Stimulated activated CD4-positive, alpha-beta T cell treated with anti-CD3 and anti-CD28 coated beads, Interleukin-1b, Interleukin-23, amount 100 ng/mL, for 4 hours (primary cell): Measurements from ENCODE around the gene SSBP4.

ENCODE experiments used
- DNase-seq, 2 donors: peaks; one replicate each; pipeline ENCODE4 v3.0.0-alpha.2; 2020; ENCODE audit warnings: low read depth in 2 of 2

SSBP4 gene

GRCh38 chr19:18444513-18444912 is 25.3 kb downstream of the SSBP4 start:
- DNase-seq, result no peak

GRCh38 chr19:18445262-18445948 is 26.2 kb downstream of the SSBP4 start:
- DNase-seq, result no peak

DNA sequence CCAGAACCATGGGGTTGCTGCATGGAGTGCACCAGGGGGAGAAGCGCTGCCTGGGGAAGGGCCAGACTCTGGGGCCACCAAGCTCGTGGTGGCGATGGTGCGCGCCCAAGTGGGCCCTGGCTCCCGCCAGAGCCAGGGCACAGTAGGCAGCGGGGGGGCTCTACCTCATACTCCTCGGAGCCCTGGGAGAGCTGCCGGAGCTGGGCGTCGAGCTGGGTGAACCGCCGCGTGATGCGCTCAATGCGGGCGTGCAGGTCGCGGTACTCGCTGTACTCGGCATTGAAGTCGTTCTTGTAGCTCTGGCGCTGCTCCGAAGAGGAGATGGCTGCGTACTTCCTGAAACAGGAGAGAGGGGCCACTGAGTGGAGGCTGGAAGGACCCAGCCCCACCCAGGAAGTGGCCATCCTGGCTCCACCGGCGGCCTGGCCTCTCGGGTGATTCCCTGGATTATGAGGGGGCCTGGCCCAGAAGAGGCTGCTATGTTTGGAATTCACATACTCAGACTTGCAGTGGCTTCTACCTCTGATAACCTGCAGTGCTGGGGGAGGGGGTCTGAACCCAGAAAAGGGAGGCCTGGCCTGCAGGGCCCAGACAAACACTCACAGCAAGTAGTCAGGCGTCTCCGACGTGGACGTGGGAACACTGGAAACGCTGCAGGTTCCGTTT is 27.1 kb downstream of the SSBP4 start:
- DNase-seq, result no peak

DNA sequence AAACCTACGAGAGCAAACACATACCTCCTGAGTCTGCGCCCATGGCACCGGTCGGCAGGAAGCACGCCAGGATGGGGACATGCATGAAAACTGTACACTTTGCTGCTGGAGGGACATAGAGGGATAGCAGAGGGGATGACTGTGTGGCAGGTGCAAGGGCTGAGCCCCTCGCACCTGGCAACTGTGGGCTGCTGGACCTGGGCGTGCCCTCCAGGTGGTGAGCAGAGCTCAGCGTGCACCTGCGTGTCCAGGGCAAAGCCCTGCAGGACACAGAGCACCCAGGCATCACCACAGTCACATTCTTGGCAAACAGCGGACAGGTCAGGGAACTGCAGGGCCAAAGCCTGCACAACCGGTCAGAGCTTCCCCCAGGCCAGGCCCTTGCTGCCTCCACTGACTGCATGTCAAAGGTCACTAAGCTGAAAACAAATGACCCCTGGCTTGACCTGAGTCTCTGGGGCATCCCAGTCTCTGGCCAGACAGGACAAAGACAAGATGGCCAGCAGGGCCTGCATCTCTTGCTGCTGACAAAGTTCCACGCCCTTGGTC is 27.7 kb downstream of the SSBP4 start:
- DNase-seq, result no peak

DNA sequence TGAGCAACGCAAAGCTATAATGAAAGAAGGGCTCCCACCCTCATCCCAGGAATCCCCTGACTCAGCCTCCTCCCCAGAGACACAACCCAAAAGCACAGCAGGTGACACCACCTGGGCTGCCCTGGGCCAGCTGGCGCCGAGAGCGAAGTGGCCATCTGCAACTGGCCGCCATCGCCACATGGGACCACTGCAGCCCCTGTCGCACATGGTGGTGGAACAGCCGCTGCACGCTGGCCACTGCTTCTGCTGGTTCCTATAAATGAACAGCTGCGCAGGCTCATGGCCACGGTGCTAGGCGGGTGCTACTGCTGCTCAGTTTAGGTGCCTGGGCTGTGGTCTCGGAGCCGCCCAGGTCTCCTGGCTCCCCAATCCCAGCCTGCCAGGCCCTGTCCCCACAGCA is 30.4 kb downstream of the SSBP4 start:
- DNase-seq, result no peak

GRCh38 chr19:18450021-18450930 is 31.1 kb downstream of the SSBP4 start:
- no peak for DNase-seq

GRCh38 chr19:18450931-18451836 is 32.0 kb downstream of the SSBP4 start:
- DNase-seq, result peak; percentile 87 to 90

DNA sequence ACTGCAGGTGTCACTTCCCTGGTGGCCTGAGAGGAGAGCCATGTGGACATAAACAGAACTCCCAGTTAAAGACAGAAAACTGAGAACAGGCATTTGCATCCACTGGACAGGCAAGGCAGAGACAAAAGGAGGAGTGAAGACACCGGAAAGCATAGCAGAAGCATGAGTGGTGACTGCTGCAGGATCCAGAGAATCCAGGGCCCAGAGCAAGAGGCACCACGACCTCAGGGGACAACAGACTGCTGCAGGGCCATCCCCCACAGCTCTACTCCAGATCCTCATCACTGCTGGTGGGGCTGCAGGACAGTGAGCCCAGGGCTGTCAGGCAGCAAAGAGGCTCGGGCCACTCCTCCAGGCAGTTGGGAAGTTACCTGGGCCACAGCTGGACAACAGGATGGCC is 33.2 kb downstream of the SSBP4 start:
- no peak for DNase-seq

- no peak for DNase-seq
These were observed 34.2 kb downstream of the SSBP4 start for GRCh38 chr19:18453269-18454024.

- DNase-seq, result no peak
These were observed 37.1 kb downstream of the SSBP4 start for GRCh38 chr19:18456279-18456678.

DNA sequence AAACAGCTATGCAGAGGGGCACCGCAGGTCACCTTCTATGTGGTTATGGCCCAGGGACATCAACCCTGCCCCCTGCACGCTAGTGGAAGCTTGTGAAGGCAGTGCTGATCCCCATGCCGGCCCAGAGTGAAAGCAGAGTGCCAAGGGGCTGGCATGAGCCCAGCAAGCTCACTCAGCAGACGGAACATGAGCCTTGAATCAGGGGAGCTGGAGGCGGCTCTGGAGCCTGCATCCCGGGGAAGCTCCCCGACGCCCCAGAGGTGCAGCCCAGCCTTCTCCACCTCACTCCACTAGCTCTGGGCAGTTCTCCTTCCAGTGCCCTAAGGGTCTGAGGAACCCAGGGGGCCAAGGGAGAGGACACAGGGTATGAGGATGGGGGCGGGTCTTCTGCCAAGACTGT is 37.8 kb downstream of the SSBP4 start:
- DNase-seq, result no peak

GRCh38 chr19:18457483-18458331 is 38.5 kb downstream of the SSBP4 start:
- no peak for DNase-seq

DNA sequence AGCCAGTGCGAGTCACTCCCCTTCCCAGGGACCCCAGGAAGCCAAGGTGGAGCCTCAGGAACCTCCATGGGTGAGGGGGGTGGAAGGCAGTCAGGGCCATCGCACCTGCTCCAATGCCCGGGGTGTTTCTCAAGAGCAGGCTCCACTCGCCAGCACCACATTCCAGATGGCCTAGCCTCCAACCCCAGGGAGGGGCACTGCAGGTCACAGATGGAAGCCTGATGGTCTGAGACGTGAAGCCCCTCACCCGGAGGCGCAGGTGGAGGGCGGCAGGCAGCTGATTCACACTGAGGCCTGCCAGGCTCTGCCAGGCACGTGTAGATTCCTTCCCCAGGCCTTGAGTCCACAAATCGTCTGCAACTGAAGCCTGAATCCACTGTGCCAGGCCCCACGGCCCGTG is 41.7 kb downstream of the SSBP4 start:
- DNase-seq, result no peak

GRCh38 chr19:18461471-18461870 is 42.3 kb downstream of the SSBP4 start:
- DNase-seq, result no peak

GRCh38 chr19:18464646-18465045 is 45.4 kb downstream of the SSBP4 start:
- no peak for DNase-seq

DNA sequence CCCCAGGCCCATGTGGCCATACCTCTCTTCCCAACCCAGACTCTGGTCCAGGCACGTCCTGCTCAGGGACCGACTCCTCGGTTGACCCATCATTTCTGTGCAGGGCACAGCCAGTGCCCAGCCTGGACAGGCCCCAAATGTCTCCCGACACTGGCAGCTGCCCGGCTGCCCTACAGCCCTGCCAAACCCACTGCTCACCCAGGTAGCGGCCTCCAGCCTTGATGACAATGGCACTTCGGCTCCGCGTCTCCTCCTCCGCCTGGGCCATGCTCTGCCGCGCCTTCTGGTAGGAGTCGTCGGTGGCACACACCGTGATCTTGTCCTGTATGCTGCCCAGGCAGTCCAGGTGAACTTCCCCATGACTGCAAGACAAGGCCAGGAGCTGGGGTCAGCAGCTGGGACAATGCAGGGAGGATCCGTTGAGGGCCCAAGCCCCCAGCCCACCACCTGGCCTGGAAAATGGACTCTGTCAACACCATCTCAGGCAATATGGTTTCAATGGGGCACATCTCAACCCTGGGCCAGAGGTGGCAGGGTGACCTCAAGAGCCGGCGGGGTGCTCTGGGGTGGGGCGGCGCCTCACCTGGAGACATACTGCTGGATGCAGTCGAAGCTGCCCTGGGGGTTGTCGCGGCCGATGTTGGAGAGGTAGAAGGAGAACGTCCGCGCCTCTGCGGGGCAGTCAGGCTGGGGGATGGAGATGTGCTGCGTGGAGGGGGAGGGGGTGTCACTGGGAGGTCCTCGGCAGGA is 46.2 kb downstream of the SSBP4 start:
- no peak for DNase-seq

DNA sequence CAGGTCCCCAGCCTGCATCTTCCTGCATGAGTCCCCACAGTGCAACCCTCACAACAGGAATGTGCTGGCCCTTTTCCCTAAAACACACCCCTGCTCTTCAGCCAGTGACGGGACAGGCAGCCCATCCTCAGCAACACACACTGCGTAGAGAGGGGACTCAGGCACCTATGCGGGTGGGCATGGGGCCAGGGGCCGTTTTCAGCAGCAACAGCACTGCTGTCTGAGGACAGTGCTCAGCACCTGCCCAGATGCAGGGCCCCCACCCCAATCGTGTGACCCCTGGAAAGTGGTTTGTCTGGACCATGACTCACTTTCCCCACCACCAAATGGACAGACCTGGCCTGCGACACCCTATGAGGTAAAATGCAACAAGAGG is 46.8 kb downstream of the SSBP4 start:
- DNase-seq, result no peak

GRCh38 chr19:18466354-18466753 is 47.2 kb downstream of the SSBP4 start:
- no peak for DNase-seq

DNA sequence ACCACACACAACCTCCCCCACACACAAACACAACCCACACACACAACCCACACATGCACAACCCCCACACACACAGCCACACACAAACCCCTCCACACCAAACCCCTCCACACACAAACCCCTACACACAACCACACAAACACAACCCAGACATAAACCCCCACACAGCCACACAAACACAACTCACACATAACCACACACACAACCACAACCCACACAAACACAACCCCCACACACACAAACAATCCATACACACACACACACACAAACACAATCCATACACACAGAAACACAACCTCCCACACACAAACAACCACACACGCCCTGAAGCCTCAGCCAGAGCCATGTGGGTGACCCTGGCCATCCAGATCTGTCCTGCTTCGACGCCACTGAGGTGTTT is 48.8 kb downstream of the SSBP4 start:
- no peak for DNase-seq
